ENCODE measurements around the gene PDCD2L. TPM values are rescaled to one million over a fixed set of nuclear protein-coding genes. Genes with fewer than 3 reads are reported as not detected.

The PDCD2L gene
- polyA plus RNA-seq, 1 donor from 2014 or later: 47.5 TPM

GRCh38 chr19:34383599-34383998 is 20.6 kb upstream of the PDCD2L start:
- TF ChIP-seq EZH2 (IDR thresholded peaks at IDR 0.05; ENCODE audit: borderline replicate concordance, insufficient read depth, low read length, poor library complexity, severe bottlenecking) (no peak), POLR2AphosphoS5 (IDR thresholded peaks at IDR 0.05) (no peak), MXI1 (conservative IDR thresholded peaks at IDR 0.05; ENCODE audit: poor library complexity, severe bottlenecking) (no peak), TAF1 (IDR thresholded peaks at IDR 0.05; ENCODE audit: low read depth) (no peak), SMC3 (conservative IDR thresholded peaks at IDR 0.05; ENCODE audit: poor library complexity) (no peak), REST (IDR thresholded peaks at IDR 0.05; ENCODE audit: borderline replicate concordance) (no peak), CTCF (IDR thresholded peaks at IDR 0.05; ENCODE audit: poor library complexity, severe bottlenecking) (no peak), RAD21 (conservative IDR thresholded peaks at IDR 0.05) (no peak), EP300 (conservative IDR thresholded peaks at IDR 0.05; ENCODE audit: poor library complexity, severe bottlenecking) (no peak)
- Histone ChIP-seq H3K27me3 (ENCODE audit: insufficient read depth, low read depth, low read length) (no peaks in the 10 kb centered on the region), H3F3A (ENCODE audit: insufficient read depth, low read length, poor library complexity, severe bottlenecking) (no peaks in the 10 kb centered on the region), H3K36me3 (ENCODE audit: insufficient read depth, low read length) (peaks cover 13% of the 10 kb centered on the region), H3K4me3 (ENCODE audit: low read length) (no peak overlapping the region), H3K9ac (ENCODE audit: low read length) (no peak overlapping the region), H3K9me2 (ENCODE audit: insufficient read depth, low read length) (no peaks in the 10 kb centered on the region), H4K20me1 (ENCODE audit: insufficient read depth) (no peaks in the 10 kb centered on the region), H3K9me3 (ENCODE audit: low read length) (no peaks in the 10 kb centered on the region), H2AFZ (ENCODE audit: low read depth, low read length) (no peak overlapping the region), H3K27ac (ENCODE audit: low read length) (no peak overlapping the region), H3K4me2 (ENCODE audit: low read length) (no peak overlapping the region), H3K79me2 (replicated peaks; ENCODE audit: insufficient read depth, low read length) (no peaks in the 10 kb centered on the region)

- Histone ChIP-seq H3K79me2 (replicated peaks; ENCODE audit: insufficient read depth, low read length) (no peaks in the 10 kb centered on the region), H3K4me2 (ENCODE audit: low read length) (no peak overlapping the region), H2AFZ (ENCODE audit: low read depth, low read length) (no peak overlapping the region), H3F3A (ENCODE audit: insufficient read depth, low read length, poor library complexity, severe bottlenecking) (no peaks in the 10 kb centered on the region), H3K36me3 (ENCODE audit: insufficient read depth, low read length) (peaks cover 13% of the 10 kb centered on the region), H3K27ac (ENCODE audit: low read length) (no peak overlapping the region), H4K20me1 (ENCODE audit: insufficient read depth) (no peaks in the 10 kb centered on the region), H3K4me3 (ENCODE audit: low read length) (no peak overlapping the region), H3K27me3 (ENCODE audit: insufficient read depth, low read depth, low read length) (no peaks in the 10 kb centered on the region), H3K9me2 (ENCODE audit: insufficient read depth, low read length) (no peaks in the 10 kb centered on the region), H3K9me3 (ENCODE audit: low read length) (no peaks in the 10 kb centered on the region), H3K9ac (ENCODE audit: low read length) (no peak overlapping the region)
- TF ChIP-seq MXI1 (conservative IDR thresholded peaks at IDR 0.05; ENCODE audit: poor library complexity, severe bottlenecking) (no peak), EP300 (conservative IDR thresholded peaks at IDR 0.05; ENCODE audit: poor library complexity, severe bottlenecking) (no peak), CTCF (IDR thresholded peaks at IDR 0.05; ENCODE audit: poor library complexity, severe bottlenecking) (no peak), SMC3 (conservative IDR thresholded peaks at IDR 0.05; ENCODE audit: poor library complexity) (no peak), REST (IDR thresholded peaks at IDR 0.05; ENCODE audit: borderline replicate concordance) (no peak), POLR2AphosphoS5 (IDR thresholded peaks at IDR 0.05) (no peak)
Observed at GRCh38 chr19:34386645-34387445, 17.4 kb upstream of the PDCD2L start.
